HepG2 (cell line): Measurements from ENCODE around the gene CCDC142. TPM values are rescaled to one million over a fixed set of nuclear protein-coding genes. Genes with fewer than 3 reads are reported as not detected.
A peak's percentile ranks its signal among the peaks of the same experiment; 100 is the strongest.

Source experiments
- ASH2L ChIP-seq: fragments of 300-600, 200-600 bp; sonication (generic); IDR thresholded peaks from 2 replicates; pipeline ENCODE4 v1.7.0; 2017; ENCODE audit warnings: low read depth, mild to moderate bottlenecking, moderate library complexity, mixed read lengths, low read length; ENCODE audit not compliant: insufficient read length
- CREM ChIP-seq, 2 experiments: sonication (generic) in 1 of 2; formaldehyde crosslinking in 1 of 2; IDR thresholded peaks; 2 replicates each; pipeline versions ENCODE4 v1.4.0 to v1.6.1; 2016 to 2020; ENCODE audit warnings: antibody characterized with exemption in 1 of 2, mild to moderate bottlenecking in 1 of 2, missing genetic modification reagents in 1 of 2
- EEA1 ChIP-seq: sonication (generic); formaldehyde crosslinking; IDR thresholded peaks from 2 replicates; pipeline ENCODE4 v1.5.1; 2020; ENCODE audit warnings: mild to moderate bottlenecking, missing genetic modification reagents, borderline replicate concordance
- ELF4 ChIP-seq: sonication (generic); formaldehyde crosslinking; IDR thresholded peaks from 2 replicates; pipeline ENCODE4 v1.5.0; 2020; ENCODE audit warnings: missing genetic modification reagents, mild to moderate bottlenecking, moderate library complexity, borderline replicate concordance
- EP300 ChIP-seq, 3 experiments: sonication (generic) in 1 of 3; formaldehyde crosslinking in 1 of 3; IDR thresholded peaks; 2 replicates each; pipeline versions ENCODE4 v1.5.1 to v1.6.1; 2011 to 2020; ENCODE audit warnings: low read depth in 2 of 3, low read length in 2 of 3, borderline replicate concordance in 1 of 3, improper control_type of control experiment in 1 of 3, mild to moderate bottlenecking in 1 of 3, missing genetic modification reagents in 1 of 3, moderate library complexity in 1 of 3
- HNRNPLL ChIP-seq: fragments of 200-400 bp; formaldehyde crosslinking; IDR thresholded peaks from 2 replicates; pipeline ENCODE4 v1.6.1; 2017; ENCODE audit warnings: mild to moderate bottlenecking, low read depth, low read length; ENCODE audit not compliant: poor library complexity, severe bottlenecking
- MAFG ChIP-seq: sonication (generic); formaldehyde crosslinking; IDR thresholded peaks from 2 replicates; pipeline ENCODE4 v1.5.1; 2020; ENCODE audit warnings: mild to moderate bottlenecking, missing genetic modification reagents
- MEIS1 ChIP-seq: sonication (generic); formaldehyde crosslinking; IDR thresholded peaks from 2 replicates; pipeline ENCODE4 v1.9.0; 2021; ENCODE audit warnings: mild to moderate bottlenecking, missing genetic modification reagents, moderate library complexity, borderline replicate concordance
- NAIF1 ChIP-seq: sonication (generic); formaldehyde crosslinking; IDR thresholded peaks from 2 replicates; pipeline ENCODE4 v1.5.0; 2020; ENCODE audit warnings: mild to moderate bottlenecking, missing genetic modification reagents, borderline replicate concordance
- PAWR ChIP-seq: sonication (generic); formaldehyde crosslinking; IDR thresholded peaks from 2 replicates; pipeline ENCODE4 v1.4.0; 2020; ENCODE audit warnings: missing genetic modification reagents, mild to moderate bottlenecking, borderline replicate concordance
- PRMT3 ChIP-seq: sonication (generic); formaldehyde crosslinking; IDR thresholded peaks from 2 replicates; pipeline ENCODE4 v1.8.1; 2022; ENCODE audit warnings: low read depth, mild to moderate bottlenecking, moderate library complexity, missing genetic modification reagents, borderline replicate concordance
- RFXANK ChIP-seq: IDR thresholded peaks from 2 replicates; pipeline ENCODE4 v1.6.1; 2016
- THAP9 ChIP-seq: sonication (generic); formaldehyde crosslinking; IDR thresholded peaks from 2 replicates; pipeline ENCODE4; 2020; ENCODE audit warnings: missing genetic modification reagents, mild to moderate bottlenecking, borderline replicate concordance
- ZFP36L1 ChIP-seq: sonication (generic); formaldehyde crosslinking; IDR thresholded peaks from 2 replicates; pipeline ENCODE4 v1.8.0; 2022; ENCODE audit warnings: mild to moderate bottlenecking, missing genetic modification reagents, moderate library complexity
- ZHX1 ChIP-seq: sonication (generic); formaldehyde crosslinking; IDR thresholded peaks from 2 replicates; pipeline ENCODE4 v1.8.1; 2022; ENCODE audit warnings: low read depth, mild to moderate bottlenecking, missing genetic modification reagents
- ZNF124 ChIP-seq: sonication (generic); formaldehyde crosslinking; IDR thresholded peaks from 2 replicates; pipeline ENCODE4 v1.4.0; 2020; ENCODE audit warnings: missing genetic modification reagents
- ZNF274 ChIP-seq: sonication (generic); formaldehyde crosslinking; IDR thresholded peaks from 2 replicates; pipeline ENCODE4 v1.5.1; 2020; ENCODE audit warnings: mild to moderate bottlenecking, missing genetic modification reagents
- ZNF451 ChIP-seq: sonication (generic); formaldehyde crosslinking; IDR thresholded peaks from 2 replicates; pipeline ENCODE4 v1.5.0; 2020; ENCODE audit warnings: mild to moderate bottlenecking, missing genetic modification reagents
- ZNF547 ChIP-seq: sonication (generic); formaldehyde crosslinking; IDR thresholded peaks from 2 replicates; pipeline ENCODE4 v1.5.1; 2020; ENCODE audit warnings: mild to moderate bottlenecking, missing genetic modification reagents
- ZNF558 ChIP-seq: sonication (generic); formaldehyde crosslinking; IDR thresholded peaks from 2 replicates; pipeline ENCODE4 v1.9.0; 2022; ENCODE audit warnings: mild to moderate bottlenecking, missing genetic modification reagents, borderline replicate concordance
- ZNF709 ChIP-seq: sonication (generic); formaldehyde crosslinking; IDR thresholded peaks from 2 replicates; pipeline ENCODE4 v1.5.0; 2020; ENCODE audit warnings: mild to moderate bottlenecking, missing genetic modification reagents
- polyA plus RNA-seq, 8 experiments: library from polyadenylated mRNA; depleted of rRNA in 3 of 8; stranded (reverse) in 7 of 8; unstranded in 1 of 8; fragments of >200 nt; fragmentation: Illumina TruSeq in 4 of 8; extraction: Trizol in 4 of 8; gene quantifications; 2 replicates each; pipeline versions ENCODE4 v1.2.1 to v1.2.3, GENCODE V29; 2011 to 2016; ENCODE audit warnings: low read depth in 4 of 8, missing spikeins in 1 of 8, mixed read lengths in 1 of 8; ENCODE audit not compliant: insufficient read depth in 1 of 8
- total RNA-seq, 5 experiments: library from RNA; depleted of rRNA; stranded (reverse); fragments of >200 nt; fragmentation: Illumina TruSeq; extraction: Trizol; gene quantifications; 2 replicates each; pipeline ENCODE4 v1.2.3, GENCODE V29; 2016; ENCODE audit warnings: low read depth in 1 of 5

CCDC142 gene
- total and polyA plus RNA-seq, 2 of the 13 experiments (the other 11 are each of a cell fraction or from before 2014, with no cell fraction given) = 14.7 to 30.4 TPM

GRCh38 chr2:74512744-74513604 is 30.2 kb upstream of the CCDC142 start (continued):
- no peak for TF ChIP-seq PRMT3 (CRISPR knock-in tag)
- peak; percentile 29 to 51; a peak in 1 of 4 replicates for TF ChIP-seq EP300 (IDR thresholded peaks at IDR 0.05; ENCODE audit: low read depth in 2 of 2, low read length in 2 of 2)
- TF ChIP-seq EP300 (CRISPR knock-in tag; IDR thresholded peaks at IDR 0.05; ENCODE audit: borderline replicate concordance) = no peak
- 0 out of 2 replicates have a peak, but pooled peaks have one; percentile 62 for TF ChIP-seq ZNF451 (CRISPR knock-in tag)
- no peak for TF ChIP-seq MAFG (CRISPR knock-in tag)
- no peak for TF ChIP-seq PAWR (CRISPR knock-in tag)
- TF ChIP-seq THAP9 (CRISPR knock-in tag) = no peak
- TF ChIP-seq ZNF558 (CRISPR knock-in tag) = no peak
- peak; percentile 55; the same call in 1 of the 2 replicates for TF ChIP-seq ZNF709 (CRISPR knock-in tag)
- no peak for TF ChIP-seq NAIF1 (CRISPR knock-in tag)
- peak; percentile 37 for TF ChIP-seq HNRNPLL
- no peak for TF ChIP-seq CREM (IDR thresholded peaks at IDR 0.05)
- no peak for TF ChIP-seq CREM (CRISPR knock-in tag; IDR thresholded peaks at IDR 0.05)
- no peak for TF ChIP-seq ZNF274 (CRISPR knock-in tag)
- TF ChIP-seq RFXANK = no peak
- no peak for TF ChIP-seq ZHX1 (CRISPR knock-in tag)
- TF ChIP-seq ZNF547 (CRISPR knock-in tag) = no peak
- TF ChIP-seq ELF4 (CRISPR knock-in tag) = no peak
- no peak for TF ChIP-seq MEIS1 (CRISPR knock-in tag)
- TF ChIP-seq ASH2L = no peak
- TF ChIP-seq EEA1 = no peak
- no peak for TF ChIP-seq ZFP36L1
- no peak; the same call in 1 of the 2 replicates for TF ChIP-seq ZNF124
